ENCODE measurements around the gene ZNF580. TPM values are rescaled to one million over a fixed set of nuclear protein-coding genes. Genes with fewer than 3 reads are reported as not detected.

ZNF580 gene
- total and polyA plus RNA-seq, 10 of the 15 experiments (the other 5 are each of a cell fraction or from before 2014, with no cell fraction given) = 2.3 to 31.8 (median 10.0) TPM

DNA sequence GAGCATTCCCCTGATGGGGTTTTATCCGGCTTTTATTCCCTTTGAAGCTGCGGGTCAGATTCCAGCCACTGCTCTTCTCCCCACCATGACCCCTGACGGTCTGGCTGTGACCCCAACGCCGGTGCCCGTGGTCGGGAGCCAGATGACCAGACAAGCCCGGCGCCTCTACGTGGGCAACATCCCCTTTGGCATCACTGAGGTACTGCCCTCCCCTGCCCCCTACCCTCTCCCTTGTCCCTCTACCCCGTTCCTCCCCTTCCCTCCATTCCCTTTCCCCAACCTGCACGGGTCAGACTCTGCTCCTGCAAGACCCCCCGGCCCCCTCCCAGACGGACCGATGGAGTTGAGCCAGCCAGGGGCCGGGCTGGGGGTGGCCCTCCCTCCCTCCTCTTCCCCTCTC is 20.2 kb downstream of the ZNF580 start:
- Histone ChIP-seq H4K20me1 (ENCODE audit: control insufficient read depth, insufficient read depth) (peaks cover 24% of the 10 kb centered on the region), H3K9ac (ENCODE audit: control insufficient read depth, insufficient read depth, low read length) (no peak overlapping the region), H3K79me2 (ENCODE audit: control insufficient read depth, insufficient read depth, low read length) (peaks cover 55% of the 10 kb centered on the region), H3K4me2 (ENCODE audit: control insufficient read depth, insufficient read depth) (no peak overlapping the region), H3K4me3 (no peak overlapping the region), H3K36me3 (ENCODE audit: control insufficient read depth in 2 of 2, insufficient read depth in 2 of 2, low read length in 1 of 2) (peaks cover 31 to 55% of the 10 kb centered on the region in 2 experiments), H3K4me1 (ENCODE audit: control insufficient read depth, insufficient read depth, low read length) (peaks cover 12% of the 10 kb centered on the region), H3K27me3 (replicated peaks in 1 of 2; ENCODE audit: control insufficient read depth in 2 of 2, insufficient read depth in 2 of 2, low read length in 1 of 2) (no peaks in the 10 kb centered on the region), H3K9me3 (replicated peaks; ENCODE audit: control insufficient read depth, insufficient read depth, low read length) (no peaks in the 10 kb centered on the region), H2AFZ (ENCODE audit: control insufficient read depth, low read depth, low read length) (no peak overlapping the region), H3K27ac (ENCODE audit: control insufficient read depth, insufficient read depth) (no peak overlapping the region)
- ChIA-PET POLR2A (no interaction called here), SMC1A (ENCODE audit: uncharacterized antibody, unreplicated experiment) (no interaction called here), RAD21 (ENCODE audit: unreplicated experiment) (no interaction called here), CTCF (no interaction called here)
- no TSS peak for BruUV-seq (replicated peaks)
- WGBS (ENCODE audit: insufficient coverage, insufficient replicate concordance, low lambda C conversion rate, missing lambda C conversion rate) = 93% methylated on average over 10 of the region's 16 CpGs
- DNase-seq (ENCODE audit: low read depth, low spot score) (no peak), FAIRE-seq (no peak), ATAC-seq (no peak)
- intact Hi-C loops (cut with micrococcal nuclease; ENCODE audit: unreplicated experiment) (no loop called here), in situ Hi-C loops (cut with MboI) (loop anchor here (25.0 kb wide), 1 partner anchor 1524 kb away; the partner anchor contains the start of gene CNOT3)
- 0 out of 2 replicates have a peak, but pooled peaks have one; percentile 1 for TF ChIP-seq POLR2A (IDR thresholded peaks at IDR 0.05; ENCODE audit: low read depth, low read length)
- TF ChIP-seq, protein P1, sequence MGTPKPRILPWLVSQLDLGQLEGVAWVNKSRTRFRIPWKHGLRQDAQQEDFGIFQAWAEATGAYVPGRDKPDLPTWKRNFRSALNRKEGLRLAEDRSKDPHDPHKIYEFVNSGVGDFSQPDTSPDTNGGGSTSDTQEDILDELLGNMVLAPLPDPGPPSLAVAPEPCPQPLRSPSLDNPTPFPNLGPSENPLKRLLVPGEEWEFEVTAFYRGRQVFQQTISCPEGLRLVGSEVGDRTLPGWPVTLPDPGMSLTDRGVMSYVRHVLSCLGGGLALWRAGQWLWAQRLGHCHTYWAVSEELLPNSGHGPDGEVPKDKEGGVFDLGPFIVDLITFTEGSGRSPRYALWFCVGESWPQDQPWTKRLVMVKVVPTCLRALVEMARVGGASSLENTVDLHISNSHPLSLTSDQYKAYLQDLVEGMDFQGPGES (IDR thresholded peaks at IDR 0.05) = no peak
- no peak for TF ChIP-seq SUZ12 (IDR thresholded peaks at IDR 0.05; ENCODE audit: unreplicated experiment)

DNA sequence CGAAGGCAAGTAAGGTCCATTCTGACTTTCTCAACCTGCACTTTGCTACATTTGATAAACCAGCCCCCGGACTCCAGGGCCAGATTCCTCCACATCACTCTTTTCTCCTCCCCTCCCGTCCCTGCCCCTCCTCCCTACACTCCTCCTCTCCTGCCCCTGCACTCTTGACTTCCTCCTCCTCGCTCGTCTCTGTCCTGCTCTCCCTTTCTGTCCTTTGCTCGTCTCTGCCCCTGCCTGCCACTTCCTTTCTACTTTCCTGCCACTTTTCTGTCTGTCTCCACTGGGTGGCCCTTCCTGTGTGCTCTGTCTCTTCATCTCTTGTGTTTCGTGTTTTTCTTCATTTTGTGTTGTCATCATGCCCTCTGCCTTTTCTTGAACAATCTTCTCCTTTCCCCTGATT is 21.0 kb downstream of the ZNF580 start:
- peaks cover 38 to 63% of the 10 kb centered on the region in 2 experiments for H3K36me3 ChIP-seq (ENCODE audit: control insufficient read depth in 2 of 2, insufficient read depth in 2 of 2, low read length in 1 of 2)
- no peaks in the 10 kb centered on the region for H3K9me3 ChIP-seq (replicated peaks; ENCODE audit: control insufficient read depth, insufficient read depth, low read length)
- CTCF ChIA-PET = no interaction called here
- H3K9ac ChIP-seq (ENCODE audit: control insufficient read depth, insufficient read depth, low read length) = no peak overlapping the region
- POLR2A ChIA-PET = no interaction called here
- H4K20me1 ChIP-seq (ENCODE audit: control insufficient read depth, insufficient read depth) = peaks cover 24% of the 10 kb centered on the region
- peaks cover 52% of the 10 kb centered on the region for H3K79me2 ChIP-seq (ENCODE audit: control insufficient read depth, insufficient read depth, low read length)
- SMC1A ChIA-PET (ENCODE audit: uncharacterized antibody, unreplicated experiment) = no interaction called here
- no peak overlapping the region for H2AFZ ChIP-seq (ENCODE audit: control insufficient read depth, low read depth, low read length)
- no TSS peak for BruUV-seq (replicated peaks)
- in situ Hi-C loops (cut with MboI) = loop anchor here (25.0 kb wide), 1 partner anchor 1525 kb away; the partner anchor contains the start of gene CNOT3
- WGBS (ENCODE audit: insufficient coverage, insufficient replicate concordance, low lambda C conversion rate, missing lambda C conversion rate) = 69% methylated on average over 3 of the region's 7 CpGs
- intact Hi-C loops (cut with micrococcal nuclease; ENCODE audit: unreplicated experiment) = no loop called here
- H3K4me1 ChIP-seq (ENCODE audit: control insufficient read depth, insufficient read depth, low read length) = peaks cover 12% of the 10 kb centered on the region
- H3K4me2 ChIP-seq (ENCODE audit: control insufficient read depth, insufficient read depth) = no peak overlapping the region
- DNase-seq (ENCODE audit: low read depth, low spot score) = no peak
- FAIRE-seq = no peak
- H3K27me3 ChIP-seq (replicated peaks in 1 of 2; ENCODE audit: control insufficient read depth in 2 of 2, insufficient read depth in 2 of 2, low read length in 1 of 2) = no peaks in the 10 kb centered on the region
- no peak overlapping the region for H3K27ac ChIP-seq (ENCODE audit: control insufficient read depth, insufficient read depth)
- H3K4me3 ChIP-seq = no peak overlapping the region
- RAD21 ChIA-PET (ENCODE audit: unreplicated experiment) = no interaction called here
- no peak for ATAC-seq
- TF ChIP-seq, protein P2, sequence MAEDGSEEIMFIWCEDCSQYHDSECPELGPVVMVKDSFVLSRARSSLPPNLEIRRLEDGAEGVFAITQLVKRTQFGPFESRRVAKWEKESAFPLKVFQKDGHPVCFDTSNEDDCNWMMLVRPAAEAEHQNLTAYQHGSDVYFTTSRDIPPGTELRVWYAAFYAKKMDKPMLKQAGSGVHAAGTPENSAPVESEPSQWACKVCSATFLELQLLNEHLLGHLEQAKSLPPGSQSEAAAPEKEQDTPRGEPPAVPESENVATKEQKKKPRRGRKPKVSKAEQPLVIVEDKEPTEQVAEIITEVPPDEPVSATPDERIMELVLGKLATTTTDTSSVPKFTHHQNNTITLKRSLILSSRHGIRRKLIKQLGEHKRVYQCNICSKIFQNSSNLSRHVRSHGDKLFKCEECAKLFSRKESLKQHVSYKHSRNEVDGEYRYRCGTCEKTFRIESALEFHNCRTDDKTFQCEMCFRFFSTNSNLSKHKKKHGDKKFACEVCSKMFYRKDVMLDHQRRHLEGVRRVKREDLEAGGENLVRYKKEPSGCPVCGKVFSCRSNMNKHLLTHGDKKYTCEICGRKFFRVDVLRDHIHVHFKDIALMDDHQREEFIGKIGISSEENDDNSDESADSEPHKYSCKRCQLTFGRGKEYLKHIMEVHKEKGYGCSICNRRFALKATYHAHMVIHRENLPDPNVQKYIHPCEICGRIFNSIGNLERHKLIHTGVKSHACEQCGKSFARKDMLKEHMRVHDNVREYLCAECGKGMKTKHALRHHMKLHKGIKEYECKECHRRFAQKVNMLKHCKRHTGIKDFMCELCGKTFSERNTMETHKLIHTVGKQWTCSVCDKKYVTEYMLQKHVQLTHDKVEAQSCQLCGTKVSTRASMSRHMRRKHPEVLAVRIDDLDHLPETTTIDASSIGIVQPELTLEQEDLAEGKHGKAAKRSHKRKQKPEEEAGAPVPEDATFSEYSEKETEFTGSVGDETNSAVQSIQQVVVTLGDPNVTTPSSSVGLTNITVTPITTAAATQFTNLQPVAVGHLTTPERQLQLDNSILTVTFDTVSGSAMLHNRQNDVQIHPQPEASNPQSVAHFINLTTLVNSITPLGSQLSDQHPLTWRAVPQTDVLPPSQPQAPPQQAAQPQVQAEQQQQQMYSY (CRISPR knock-in tag; IDR thresholded peaks at IDR 0.05) = no peak
- TF ChIP-seq MXI1 (IDR thresholded peaks at IDR 0.05; ENCODE audit: low read depth, low read length) (no peak), E2F8 (IDR thresholded peaks at IDR 0.05; ENCODE audit: low read depth, partially characterized antibody) (no peak), ZSCAN29 (IDR thresholded peaks at IDR 0.05) (no peak), JUNB (IDR thresholded peaks at IDR 0.05) (no peak), CREM (IDR thresholded peaks at IDR 0.05; ENCODE audit: low read depth) (no peak)
- TF ChIP-seq, protein P1 (IDR thresholded peaks at IDR 0.05) = no peak
